ENCODE results near the gene PRMT2.

Gene PRMT2

DNA sequence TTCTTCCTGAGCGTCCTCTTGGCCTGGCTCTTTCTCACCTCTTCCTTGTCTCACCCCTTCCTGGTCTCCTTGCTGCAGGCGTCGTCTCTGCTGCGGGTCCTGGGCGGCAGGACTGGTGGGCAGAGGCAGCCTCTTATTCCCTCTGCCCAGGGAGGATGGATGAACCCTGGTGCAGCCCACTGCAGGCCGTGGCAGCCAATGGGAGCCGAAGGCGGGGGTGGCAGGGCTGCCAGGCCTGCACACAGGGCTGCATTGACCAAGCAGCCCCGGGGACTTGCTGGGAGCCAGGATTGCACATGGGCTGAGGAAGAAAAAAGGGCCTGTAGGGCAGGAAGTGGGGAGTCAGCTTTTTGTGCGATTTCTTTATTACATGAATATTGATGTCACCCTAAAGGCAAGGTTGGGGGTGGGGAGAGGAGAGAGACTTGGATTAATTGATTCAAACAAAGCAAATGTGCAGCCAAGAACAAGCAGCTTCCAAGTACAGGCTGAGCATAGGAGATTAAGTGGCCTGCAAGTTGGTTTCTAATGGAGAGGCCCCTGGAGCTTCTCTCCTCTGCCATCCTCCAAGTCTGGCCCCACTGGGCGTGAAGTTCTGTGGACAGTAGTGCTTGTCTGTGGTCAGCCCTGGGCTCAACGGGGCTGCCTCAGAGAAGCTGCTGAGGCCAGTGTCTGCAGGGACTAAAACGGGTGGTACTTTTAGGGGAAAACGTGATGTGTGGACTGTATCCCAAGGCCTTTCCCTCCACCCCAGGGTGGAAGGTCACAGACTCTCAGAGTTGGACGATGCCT lies 30.3 kb upstream of the PRMT2 start, which contains the start of gene S100B:
Gene S100B (minus strand): TSS at position 108 of the 792 bp plus-strand sequence. CDS start 2,667 bp downstream, outside the sequence.
- Histone ChIP-seq H3K36me3 (no peaks in the 10 kb centered on the region), H3K4me1 (ENCODE audit: control insufficient read depth in 1 of 2, insufficient read depth in 1 of 2, low read depth in 1 of 2, low read length in 1 of 2) (peaks cover 24 to 25% of the 10 kb centered on the region in 2 experiments), H3K4me3 (ENCODE audit: low read depth in 1 of 2, low read length in 1 of 2) (peak within 1 kb of the TSS in 1 of 2 experiments; percentile 30), H3K9me3 (no peaks in the 10 kb centered on the region), H3K27ac (peak within 1 kb of the TSS; percentile 80), H3K27me3 (no peaks in the 10 kb centered on the region)
- TF ChIP-seq, protein P1, sequence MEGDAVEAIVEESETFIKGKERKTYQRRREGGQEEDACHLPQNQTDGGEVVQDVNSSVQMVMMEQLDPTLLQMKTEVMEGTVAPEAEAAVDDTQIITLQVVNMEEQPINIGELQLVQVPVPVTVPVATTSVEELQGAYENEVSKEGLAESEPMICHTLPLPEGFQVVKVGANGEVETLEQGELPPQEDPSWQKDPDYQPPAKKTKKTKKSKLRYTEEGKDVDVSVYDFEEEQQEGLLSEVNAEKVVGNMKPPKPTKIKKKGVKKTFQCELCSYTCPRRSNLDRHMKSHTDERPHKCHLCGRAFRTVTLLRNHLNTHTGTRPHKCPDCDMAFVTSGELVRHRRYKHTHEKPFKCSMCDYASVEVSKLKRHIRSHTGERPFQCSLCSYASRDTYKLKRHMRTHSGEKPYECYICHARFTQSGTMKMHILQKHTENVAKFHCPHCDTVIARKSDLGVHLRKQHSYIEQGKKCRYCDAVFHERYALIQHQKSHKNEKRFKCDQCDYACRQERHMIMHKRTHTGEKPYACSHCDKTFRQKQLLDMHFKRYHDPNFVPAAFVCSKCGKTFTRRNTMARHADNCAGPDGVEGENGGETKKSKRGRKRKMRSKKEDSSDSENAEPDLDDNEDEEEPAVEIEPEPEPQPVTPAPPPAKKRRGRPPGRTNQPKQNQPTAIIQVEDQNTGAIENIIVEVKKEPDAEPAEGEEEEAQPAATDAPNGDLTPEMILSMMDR (IDR thresholded peaks at IDR 0.05) = no peak

DNA sequence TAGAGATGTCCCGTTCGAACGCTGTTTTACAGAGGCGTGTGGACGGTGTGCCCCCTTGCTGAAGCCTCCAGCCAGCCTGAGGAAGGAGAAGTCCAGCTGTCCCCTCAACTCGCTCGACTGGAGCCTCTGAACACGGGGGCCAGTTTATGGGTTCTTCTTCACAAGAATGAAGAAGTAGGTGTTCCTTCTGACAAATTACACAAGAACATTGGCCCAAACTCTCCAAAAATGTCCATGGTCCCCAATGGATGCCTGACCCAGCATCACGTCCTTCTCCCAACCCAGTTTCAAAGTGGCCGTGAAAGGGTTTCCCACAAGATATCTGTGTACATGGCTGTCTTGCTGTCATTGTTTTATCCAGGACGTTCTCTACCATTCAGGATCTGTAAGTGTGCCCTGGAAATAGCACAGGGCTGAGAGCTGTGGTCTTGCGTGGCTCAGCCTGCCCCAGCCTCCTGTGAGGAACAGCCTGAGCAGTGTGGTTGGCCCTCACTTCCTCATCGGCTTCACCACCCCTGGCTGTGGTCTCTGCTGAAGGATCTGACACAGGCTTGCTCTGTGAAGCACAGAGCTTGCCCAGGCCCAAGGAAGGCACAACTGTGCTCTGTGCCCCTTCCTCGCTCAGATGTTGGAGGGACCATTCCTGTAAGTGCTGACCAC lies 29.6 kb upstream of the PRMT2 start:
- no peaks in the 10 kb centered on the region for H3K9me3 ChIP-seq
- no peaks in the 10 kb centered on the region for H3K36me3 ChIP-seq
- H3K4me3 ChIP-seq (ENCODE audit: low read depth in 1 of 2, low read length in 1 of 2) = peak overlapping the region in 1 of 2 experiments; percentile 30
- TF ChIP-seq, protein P1 (IDR thresholded peaks at IDR 0.05) = no peak
- H3K27ac ChIP-seq = peak overlapping the region; percentile 80
- peaks cover 24 to 25% of the 10 kb centered on the region in 2 experiments for H3K4me1 ChIP-seq (ENCODE audit: control insufficient read depth in 1 of 2, insufficient read depth in 1 of 2, low read depth in 1 of 2, low read length in 1 of 2)
- no peaks in the 10 kb centered on the region for H3K27me3 ChIP-seq

DNA sequence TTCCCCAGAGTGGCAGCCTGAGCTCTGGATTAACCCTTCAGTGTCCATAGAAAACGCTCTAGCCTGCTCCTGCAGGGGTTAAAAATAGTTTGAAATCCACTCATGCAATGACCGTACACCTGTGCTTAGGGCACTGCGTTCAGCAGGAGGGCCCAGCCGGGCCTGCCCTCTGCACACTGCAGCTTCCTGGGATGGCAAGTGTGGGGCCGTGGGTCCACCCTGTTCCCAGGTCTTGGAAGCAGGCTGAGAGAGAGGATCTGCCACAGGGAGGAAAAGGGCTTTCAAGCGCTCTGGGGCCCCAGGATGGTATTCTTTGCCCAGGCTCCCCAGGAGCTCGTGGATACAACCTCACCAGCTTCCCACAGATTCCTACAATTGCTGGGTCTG lies 29.1 kb upstream of the PRMT2 start:
- H3K4me1 ChIP-seq (ENCODE audit: control insufficient read depth in 1 of 2, insufficient read depth in 1 of 2, low read depth in 1 of 2, low read length in 1 of 2) = peaks cover 24 to 25% of the 10 kb centered on the region in 2 experiments
- H3K27ac ChIP-seq = peak overlapping the region; percentile 80
- no peaks in the 10 kb centered on the region for H3K9me3 ChIP-seq

DNA sequence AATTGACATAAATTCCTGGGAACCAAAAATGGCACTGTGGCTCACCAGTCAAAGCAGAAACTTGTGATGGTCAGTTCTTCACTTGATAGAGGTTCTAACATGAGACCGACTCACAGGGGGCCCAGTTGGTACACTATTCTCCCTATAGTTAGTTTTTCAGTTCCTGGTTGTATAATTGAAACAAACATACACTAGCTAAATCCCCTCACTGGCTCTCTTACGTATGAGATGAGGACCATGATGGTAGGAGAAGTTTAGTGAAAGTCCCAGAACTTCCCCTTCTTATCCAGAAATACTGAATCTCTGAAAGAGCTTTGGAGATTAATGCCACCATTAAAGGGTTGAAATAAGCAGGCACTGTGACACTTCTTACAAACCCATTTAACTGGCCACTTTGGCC lies 27.8 kb upstream of the PRMT2 start:
- Histone ChIP-seq H3K9me3 (no peaks in the 10 kb centered on the region), H3K27me3 (no peaks in the 10 kb centered on the region), H3K36me3 (no peaks in the 10 kb centered on the region), H3K4me1 (ENCODE audit: control insufficient read depth in 1 of 2, insufficient read depth in 1 of 2, low read depth in 1 of 2, low read length in 1 of 2) (peaks cover 24 to 25% of the 10 kb centered on the region in 2 experiments), H3K4me3 (ENCODE audit: low read depth in 1 of 2, low read length in 1 of 2) (no peak overlapping the region), H3K27ac (no peak overlapping the region)
- TF ChIP-seq, protein P1 (IDR thresholded peaks at IDR 0.05) = no peak

More for the DNA sequence above, 29.1 kb upstream of the PRMT2 start:
- TF ChIP-seq, protein P1 (IDR thresholded peaks at IDR 0.05) = no peak
- Histone ChIP-seq H3K4me3 (ENCODE audit: low read depth in 1 of 2, low read length in 1 of 2) (peak overlapping the region in 1 of 2 experiments; percentile 30), H3K36me3 (no peaks in the 10 kb centered on the region), H3K27me3 (no peaks in the 10 kb centered on the region)

DNA sequence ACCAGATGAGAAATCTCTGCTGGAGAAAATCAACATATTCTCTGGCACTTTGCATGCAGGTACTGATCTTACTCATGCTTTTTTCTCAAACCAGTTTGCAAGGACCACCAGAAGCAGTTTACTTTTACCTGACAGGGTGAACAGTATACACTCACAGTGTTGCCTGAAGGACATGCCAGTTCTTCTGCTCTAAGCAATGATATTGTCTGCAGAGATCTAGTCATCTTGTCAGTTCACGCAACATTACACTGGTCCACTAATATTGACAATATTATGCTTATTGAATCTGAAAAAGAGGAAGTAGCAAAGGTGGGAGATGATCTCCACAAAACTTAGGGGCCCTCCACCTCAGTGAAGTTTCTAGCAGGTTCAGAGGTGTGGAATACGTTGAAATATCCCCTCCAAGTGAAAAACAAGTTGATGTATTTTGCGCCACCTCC lies 26.8 kb upstream of the PRMT2 start:
- Histone ChIP-seq H3K9me3 (no peaks in the 10 kb centered on the region), H3K36me3 (no peaks in the 10 kb centered on the region)
- TF ChIP-seq, protein P1 (IDR thresholded peaks at IDR 0.05) = no peak

More for the DNA sequence above, 26.8 kb upstream of the PRMT2 start:
- Histone ChIP-seq H3K27ac (no peak overlapping the region), H3K4me1 (ENCODE audit: control insufficient read depth in 1 of 2, insufficient read depth in 1 of 2, low read depth in 1 of 2, low read length in 1 of 2) (peaks cover 24 to 25% of the 10 kb centered on the region in 2 experiments), H3K4me3 (ENCODE audit: low read depth in 1 of 2, low read length in 1 of 2) (no peak overlapping the region), H3K27me3 (no peaks in the 10 kb centered on the region)
